GM18508 (cell line): ENCODE results near the gene MAPKAPK2.
A peak's percentile ranks its signal among the peaks of the same experiment; 100 is the strongest.
"Not testable (repeated sequence)": the region's sequence is repeated elsewhere in the genome, so short reads cannot be mapped to it uniquely, and the experiment has no call there.

ENCODE experiments used
- ATAC-seq: cut with Tn5 transposase; IDR thresholded peaks from one replicate; pipeline ENCODE4 v1.9.1; 2021; ENCODE audit warnings: moderate number of reproducible peaks; ENCODE audit not compliant: insufficient read depth, unreplicated experiment

MAPKAPK2 gene

GRCh38 chr1:206765771-206766170 lies 81.1 kb downstream of the MAPKAPK2 start:
- not testable (repeated sequence) for ATAC-seq

- ATAC-seq: peak; percentile 43
Observed at GRCh38 chr1:206766251-206766856, 81.6 kb downstream of the MAPKAPK2 start.

GRCh38 chr1:206768472-206769303 lies 84.0 kb downstream of the MAPKAPK2 start:
- ATAC-seq: no peak

GRCh38 chr1:206769304-206769731 lies 84.6 kb downstream of the MAPKAPK2 start:
- peak; percentile 54 for ATAC-seq

GRCh38 chr1:206770531-206771337 lies 86.0 kb downstream of the MAPKAPK2 start, which contains the start of gene IL19:
Gene IL19, plus strand, starts transcription at chr1:206770773. Its CDS starts 65,890 bp downstream, at chr1:206836663.
- ATAC-seq: no peak

GRCh38 chr1:206771338-206771692 lies 86.6 kb downstream of the MAPKAPK2 start:
- no peak for ATAC-seq

GRCh38 chr1:206772243-206772937 lies 87.7 kb downstream of the MAPKAPK2 start, which contains the start of gene IL10:
Gene IL10, minus strand, starts transcription at chr1:206772494. Its CDS starts 59 bp downstream, at chr1:206772435.
- no peak for ATAC-seq

GRCh38 chr1:206774093-206774492 lies 89.4 kb downstream of the MAPKAPK2 start:
- no peak for ATAC-seq

- ATAC-seq: no peak
Observed at GRCh38 chr1:206776229-206776628, 91.5 kb downstream of the MAPKAPK2 start.

GRCh38 chr1:206778031-206778430 lies 93.3 kb downstream of the MAPKAPK2 start:
- ATAC-seq: no peak

GRCh38 chr1:206778911-206779310 lies 94.2 kb downstream of the MAPKAPK2 start:
- not testable (repeated sequence) for ATAC-seq

- no peak for ATAC-seq
Observed at GRCh38 chr1:206779638-206780037, 94.9 kb downstream of the MAPKAPK2 start.

- ATAC-seq: peak; percentile 42
Observed at GRCh38 chr1:206782448-206782847, 97.7 kb downstream of the MAPKAPK2 start.

GRCh38 chr1:206783506-206783905 lies 98.8 kb downstream of the MAPKAPK2 start:
- ATAC-seq: no peak
